Mesothelial cell of epicardium (in vitro differentiated cells): Measurements from ENCODE around the gene CSTPP1. TPM values are rescaled to one million over a fixed set of nuclear protein-coding genes. Genes with fewer than 3 reads are reported as not detected.

Experiments
- DNase-seq, 2 experiments: peaks; one replicate each; pipeline ENCODE4 v3.0.0; 2021; ENCODE audit warnings: low spot score in 2 of 2; ENCODE audit not compliant: unreplicated experiment in 2 of 2
- H3K27ac Mint-ChIP-seq: 2 replicates; pipeline ENCODE4 v1.8.0; 2021; ENCODE audit warnings: mixed read lengths
- H3K27me3 Mint-ChIP-seq: 2 replicates; pipeline ENCODE4 v1.8.0; 2021; ENCODE audit warnings: low read depth, mixed read lengths
- H3K36me3 Mint-ChIP-seq: 2 replicates; pipeline ENCODE4 v1.8.0; 2021; ENCODE audit warnings: mixed read lengths
- H3K4me1 Mint-ChIP-seq: 2 replicates; pipeline ENCODE4 v1.8.0; 2021; ENCODE audit warnings: mixed read lengths
- H3K4me3 Mint-ChIP-seq: 2 replicates; pipeline ENCODE4 v1.8.0; 2021; ENCODE audit warnings: mild to moderate bottlenecking, moderate library complexity, mixed read lengths
- H3K9me3 Mint-ChIP-seq: 2 replicates; pipeline ENCODE4 v1.8.0; 2021; ENCODE audit warnings: mixed read lengths
- CTCF ChIP-seq: fragments of 200-600 bp; sonication (generic); IDR thresholded peaks from one replicate; pipeline ENCODE4 v1.5.0; 2021; ENCODE audit warnings: antibody characterized with exemption; ENCODE audit not compliant: unreplicated experiment
- total RNA-seq: library from RNA; stranded (reverse); gene quantifications from 3 replicates; pipeline ENCODE4 v1.2.1, GENCODE V29; 2021

Gene CSTPP1
- total RNA-seq, 1 donor from 2014 or later: 44.0 TPM

- Mint-ChIP-seq H3K36me3 (peaks cover 9% of the 10 kb centered on the region), H3K9me3 (no peaks in the 10 kb centered on the region), H3K4me3 (no peak overlapping the region), H3K4me1 (peaks cover 18% of the 10 kb centered on the region), H3K27me3 (no peaks in the 10 kb centered on the region), H3K27ac (no peak overlapping the region)
- no peak for TF ChIP-seq CTCF
- no peak for DNase-seq
Measured at GRCh38 chr11:46902694-46903093, 33.9 kb upstream of the CSTPP1 start.

GRCh38 chr11:46903846-46904245, 32.7 kb upstream of the CSTPP1 start:
- H3K27me3 Mint-ChIP-seq: no peaks in the 10 kb centered on the region
- H3K36me3 Mint-ChIP-seq: peaks cover 2% of the 10 kb centered on the region
- no peak for TF ChIP-seq CTCF
- H3K9me3 Mint-ChIP-seq: no peaks in the 10 kb centered on the region
- H3K27ac Mint-ChIP-seq: no peak overlapping the region
- H3K4me1 Mint-ChIP-seq: peaks cover 13% of the 10 kb centered on the region
- no peak overlapping the region for H3K4me3 Mint-ChIP-seq
- no peak for DNase-seq

- Mint-ChIP-seq H3K4me3 (no peak overlapping the region), H3K9me3 (no peaks in the 10 kb centered on the region), H3K27me3 (no peaks in the 10 kb centered on the region), H3K4me1 (peaks cover 13% of the 10 kb centered on the region), H3K36me3 (no peaks in the 10 kb centered on the region), H3K27ac (no peak overlapping the region)
- no peak for TF ChIP-seq CTCF
- no peak for DNase-seq
Measured at GRCh38 chr11:46905806-46906205, 30.8 kb upstream of the CSTPP1 start.

- Mint-ChIP-seq H3K27me3 (no peaks in the 10 kb centered on the region), H3K27ac (peak overlapping the region; percentile 54), H3K4me3 (no peak overlapping the region), H3K9me3 (no peaks in the 10 kb centered on the region), H3K4me1 (peaks cover 15% of the 10 kb centered on the region), H3K36me3 (no peaks in the 10 kb centered on the region)
- no peak for DNase-seq
- no peak for TF ChIP-seq CTCF
Measured at GRCh38 chr11:46906609-46907041, 29.9 kb upstream of the CSTPP1 start.

- H3K4me3 Mint-ChIP-seq: no peak overlapping the region
- H3K27me3 Mint-ChIP-seq: no peaks in the 10 kb centered on the region
- DNase-seq: no peak
- no peak for TF ChIP-seq CTCF
- H3K27ac Mint-ChIP-seq: no peak overlapping the region
- peaks cover 23% of the 10 kb centered on the region for H3K4me1 Mint-ChIP-seq
- no peaks in the 10 kb centered on the region for H3K36me3 Mint-ChIP-seq
- H3K9me3 Mint-ChIP-seq: no peaks in the 10 kb centered on the region
Measured at GRCh38 chr11:46907606-46908005, 29.0 kb upstream of the CSTPP1 start.
